HUES64 (cell line): Measurements from ENCODE around the gene TTC28.

ENCODE experiments used
- H3K27ac ChIP-seq: 2 replicates; pipeline ENCODE4 v1.7.0; 2013; ENCODE audit warnings: low read depth, low read length, inconsistent platforms
- H3K27me3 ChIP-seq: 2 replicates; pipeline ENCODE4 v1.6.1; 2013; ENCODE audit warnings: mild to moderate bottlenecking, low read length; ENCODE audit not compliant: insufficient read depth
- H3K36me3 ChIP-seq: 2 replicates; pipeline ENCODE4 v1.6.1; 2013; ENCODE audit warnings: mild to moderate bottlenecking, low read length; ENCODE audit not compliant: insufficient read depth
- H3K4me1 ChIP-seq: 2 replicates; pipeline ENCODE4 v1.6.1; 2013; ENCODE audit warnings: mild to moderate bottlenecking, low read length, moderate library complexity; ENCODE audit not compliant: insufficient read depth
- H3K4me3 ChIP-seq: 2 replicates; pipeline ENCODE4 v1.5.1; 2013; ENCODE audit warnings: mild to moderate bottlenecking, low read length, moderate library complexity
- H3K9ac ChIP-seq: 2 replicates; pipeline ENCODE4 v1.6.1; 2013; ENCODE audit warnings: mild to moderate bottlenecking, low read depth, low read length
- H3K9me3 ChIP-seq: 2 replicates; pipeline ENCODE4 v1.6.1; 2013; ENCODE audit warnings: low read depth, low read length; ENCODE audit not compliant: insufficient read depth
- WGBS: fragments of 150-250, 120-280 bp; methylation state at CpG from one replicate; pipeline ENCODE4 v1.1.7; 2013; ENCODE audit warnings: missing lambda C conversion rate; 5-methylcytosine and 5-hydroxymethylcytosine counted together

Gene TTC28

GRCh38 chr22:28413612-28414399, 265.8 kb downstream of the TTC28 start:
- Histone ChIP-seq H3K4me1 (peaks cover 8% of the 10 kb centered on the region), H3K27ac (no peak overlapping the region), H3K27me3 (no peaks in the 10 kb centered on the region), H3K9me3 (no peaks in the 10 kb centered on the region), H3K36me3 (no peaks in the 10 kb centered on the region), H3K9ac (no peak overlapping the region), H3K4me3 (no peak overlapping the region)
- no CpG with 5 or more reads among the region's 2 CpGs for WGBS

GRCh38 chr22:28412109-28412508, 267.5 kb downstream of the TTC28 start:
- WGBS = no CpG with 5 or more reads among the region's 2 CpGs
- Histone ChIP-seq H3K4me3 (no peak overlapping the region), H3K9me3 (no peaks in the 10 kb centered on the region), H3K27ac (no peak overlapping the region), H3K9ac (no peak overlapping the region), H3K27me3 (no peaks in the 10 kb centered on the region), H3K36me3 (no peaks in the 10 kb centered on the region), H3K4me1 (peaks cover 8% of the 10 kb centered on the region)

GRCh38 chr22:28411125-28411524, 268.5 kb downstream of the TTC28 start:
- 93% methylated on average over 4 of the region's 4 CpGs for WGBS
- H3K27me3 ChIP-seq = no peaks in the 10 kb centered on the region
- no peaks in the 10 kb centered on the region for H3K36me3 ChIP-seq
- H3K4me3 ChIP-seq = no peak overlapping the region
- no peak overlapping the region for H3K9ac ChIP-seq
- H3K9me3 ChIP-seq = peaks cover under 1% of the 10 kb centered on the region; the same call in 1 of the 2 replicates
- no peak overlapping the region for H3K27ac ChIP-seq
- H3K4me1 ChIP-seq = peaks cover 8% of the 10 kb centered on the region

GRCh38 chr22:28410050-28410816, 269.4 kb downstream of the TTC28 start:
- no peak overlapping the region for H3K9ac ChIP-seq
- 58% methylated on average over 3 of the region's 3 CpGs for WGBS

GRCh38 chr22:28408709-28409108, 270.9 kb downstream of the TTC28 start:
- Histone ChIP-seq H3K27ac (no peak overlapping the region), H3K4me3 (no peak overlapping the region), H3K27me3 (no peaks in the 10 kb centered on the region), H3K4me1 (peaks cover 8% of the 10 kb centered on the region), H3K9me3 (peaks cover 6% of the 10 kb centered on the region; the same call in 1 of the 2 replicates), H3K9ac (no peak overlapping the region), H3K36me3 (no peaks in the 10 kb centered on the region)
- 97% methylated on average over 2 of the region's 2 CpGs for WGBS

More at GRCh38 chr22:28410050-28410816, 269.4 kb downstream of the TTC28 start:
- Histone ChIP-seq H3K27ac (no peak overlapping the region), H3K36me3 (no peaks in the 10 kb centered on the region), H3K4me3 (no peak overlapping the region), H3K4me1 (peaks cover 8% of the 10 kb centered on the region), H3K9me3 (peaks cover 6% of the 10 kb centered on the region; the same call in 1 of the 2 replicates), H3K27me3 (no peaks in the 10 kb centered on the region)

- Histone ChIP-seq H3K9ac (no peak overlapping the region), H3K4me1 (peaks cover 8% of the 10 kb centered on the region), H3K36me3 (no peaks in the 10 kb centered on the region), H3K4me3 (no peak overlapping the region), H3K27me3 (no peaks in the 10 kb centered on the region), H3K27ac (no peak overlapping the region), H3K9me3 (peaks cover 6% of the 10 kb centered on the region; the same call in 1 of the 2 replicates)
- WGBS = 92% methylated on average over 3 of the region's 4 CpGs
Measured at GRCh38 chr22:28407645-28408044, 272.0 kb downstream of the TTC28 start.

- H3K9me3 ChIP-seq = peaks cover 6% of the 10 kb centered on the region; the same call in 1 of the 2 replicates
- H3K4me1 ChIP-seq = peaks cover 8% of the 10 kb centered on the region
- H3K36me3 ChIP-seq = no peaks in the 10 kb centered on the region
- H3K27ac ChIP-seq = no peak overlapping the region
- H3K9ac ChIP-seq = no peak overlapping the region
- WGBS = 79% methylated on average over 3 of the region's 3 CpGs
- H3K4me3 ChIP-seq = no peak overlapping the region
- no peaks in the 10 kb centered on the region for H3K27me3 ChIP-seq
Measured at GRCh38 chr22:28406246-28406645, 273.4 kb downstream of the TTC28 start.

- Histone ChIP-seq H3K9ac (no peak overlapping the region), H3K4me1 (peaks cover 6% of the 10 kb centered on the region), H3K36me3 (no peaks in the 10 kb centered on the region), H3K27ac (no peak overlapping the region), H3K4me3 (no peak overlapping the region), H3K27me3 (no peaks in the 10 kb centered on the region), H3K9me3 (peaks cover 6% of the 10 kb centered on the region; the same call in 1 of the 2 replicates)
Measured at GRCh38 chr22:28405588-28405987, 274.1 kb downstream of the TTC28 start.

- Histone ChIP-seq H3K9me3 (peaks cover 6% of the 10 kb centered on the region; the same call in 1 of the 2 replicates), H3K9ac (no peak overlapping the region), H3K4me1 (no peaks in the 10 kb centered on the region), H3K27ac (no peak overlapping the region), H3K36me3 (no peaks in the 10 kb centered on the region), H3K4me3 (no peak overlapping the region), H3K27me3 (no peaks in the 10 kb centered on the region)
- 94% methylated on average over 5 of the region's 5 CpGs for WGBS
Measured at GRCh38 chr22:28402539-28402938, 277.1 kb downstream of the TTC28 start.

- Histone ChIP-seq H3K4me3 (no peak overlapping the region), H3K36me3 (no peaks in the 10 kb centered on the region), H3K27me3 (no peaks in the 10 kb centered on the region), H3K4me1 (no peaks in the 10 kb centered on the region), H3K9me3 (peaks cover 6% of the 10 kb centered on the region; the same call in 1 of the 2 replicates), H3K9ac (no peak overlapping the region), H3K27ac (no peak overlapping the region)
- 92% methylated on average over 2 of the region's 2 CpGs for WGBS
Measured at GRCh38 chr22:28402060-28402459, 277.6 kb downstream of the TTC28 start.

- Histone ChIP-seq H3K9me3 (no peaks in the 10 kb centered on the region), H3K9ac (no peak overlapping the region), H3K27ac (no peak overlapping the region), H3K4me3 (no peak overlapping the region), H3K4me1 (no peaks in the 10 kb centered on the region), H3K27me3 (no peaks in the 10 kb centered on the region), H3K36me3 (no peaks in the 10 kb centered on the region)
- WGBS = 100% methylated on average over 1 of the region's 1 CpG
Measured at GRCh38 chr22:28398981-28399380, 280.7 kb downstream of the TTC28 start.
